GM19238 (cell line): ENCODE measurements around the gene CABP2.
"Not testable (repeated sequence)": the region's sequence is repeated elsewhere in the genome, so short reads cannot be mapped to it uniquely, and the experiment has no call there.

Source experiments
- DNase-seq: peaks from one replicate; pipeline ENCODE4 v3.0.0; 2011; ENCODE audit warnings: low spot score; ENCODE audit not compliant: insufficient read length

Gene CABP2

DNA sequence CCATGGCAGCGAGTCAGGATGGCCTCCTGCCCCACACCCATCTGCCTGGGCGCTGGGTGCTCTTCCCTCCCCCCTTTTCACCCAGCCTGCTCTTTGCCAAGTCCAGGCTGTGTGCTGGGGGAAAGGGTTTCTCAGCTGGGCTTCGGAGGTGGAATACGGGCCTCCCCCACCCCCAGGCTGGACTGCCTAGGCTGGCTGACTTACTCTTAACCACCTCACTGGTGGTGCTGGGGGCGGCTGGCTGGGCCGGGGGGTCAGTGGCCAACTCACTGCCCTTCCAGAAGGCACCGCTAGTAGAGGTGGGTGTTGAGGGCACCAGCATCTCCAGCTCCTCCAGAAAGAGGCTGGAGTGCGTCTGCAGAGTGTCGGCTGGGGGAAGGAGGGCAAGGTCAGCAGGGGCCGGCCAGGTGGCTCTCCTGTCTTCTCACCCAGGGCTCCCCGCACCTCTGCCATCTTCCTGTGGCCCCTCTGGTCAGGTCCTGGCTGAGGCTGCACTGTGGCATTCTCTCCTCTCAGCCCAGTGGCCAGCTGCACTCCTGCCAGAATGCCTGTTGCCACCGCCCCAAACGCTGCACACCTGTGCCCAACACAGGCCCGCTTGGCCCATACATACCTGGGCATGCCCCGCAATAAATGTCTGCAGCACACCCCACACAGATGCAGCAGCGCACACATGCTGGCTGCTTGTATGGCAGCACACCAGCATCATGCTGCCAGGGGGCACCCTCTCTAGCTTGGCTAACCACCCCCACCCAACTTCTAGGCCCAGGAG lies 27.8 kb downstream of the CABP2 start:
- DNase-seq: no peak

DNA sequence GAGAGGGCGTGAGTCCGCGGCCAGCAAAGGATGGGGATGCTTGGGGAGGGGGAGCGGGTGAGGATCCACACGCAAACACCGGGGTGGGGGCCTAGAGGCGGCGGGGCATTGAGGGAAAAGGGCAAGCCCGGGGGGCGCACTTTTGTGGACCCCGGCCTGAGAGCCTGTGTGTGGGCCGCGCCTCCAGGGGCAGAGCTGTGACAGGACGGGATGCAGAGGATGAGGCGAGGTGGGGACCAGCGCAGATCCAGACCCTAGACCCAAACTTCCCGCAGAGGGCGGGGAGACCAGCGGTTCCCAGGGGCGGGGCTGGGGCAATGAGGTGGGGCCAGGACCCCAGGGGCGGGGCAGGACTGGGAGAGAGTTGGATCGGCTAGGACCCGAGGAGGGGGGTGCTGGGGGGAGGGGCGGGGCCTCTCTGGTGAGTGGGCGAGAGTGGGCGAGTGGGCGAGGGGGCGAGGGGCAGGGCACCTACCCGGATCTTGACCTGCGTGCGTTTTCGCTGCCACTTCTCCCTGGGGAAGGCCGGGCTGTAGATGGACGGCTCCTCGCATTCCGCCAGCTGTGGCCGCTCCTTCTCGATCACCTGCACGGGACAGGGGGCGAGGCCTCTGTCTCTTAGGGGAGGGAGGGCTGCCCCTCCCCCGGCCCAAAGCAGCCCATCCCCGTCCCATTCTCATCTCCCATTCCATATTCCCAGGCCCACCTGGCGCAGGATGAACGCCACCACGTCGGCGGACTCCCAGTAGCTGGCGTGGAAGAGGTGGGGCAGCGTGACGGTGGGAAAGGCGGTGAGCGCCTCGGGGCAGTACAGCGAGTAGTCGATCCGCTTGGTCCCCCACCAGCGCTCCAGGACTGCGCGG lies 28.6 kb downstream of the CABP2 start:
- no peak for DNase-seq

DNA sequence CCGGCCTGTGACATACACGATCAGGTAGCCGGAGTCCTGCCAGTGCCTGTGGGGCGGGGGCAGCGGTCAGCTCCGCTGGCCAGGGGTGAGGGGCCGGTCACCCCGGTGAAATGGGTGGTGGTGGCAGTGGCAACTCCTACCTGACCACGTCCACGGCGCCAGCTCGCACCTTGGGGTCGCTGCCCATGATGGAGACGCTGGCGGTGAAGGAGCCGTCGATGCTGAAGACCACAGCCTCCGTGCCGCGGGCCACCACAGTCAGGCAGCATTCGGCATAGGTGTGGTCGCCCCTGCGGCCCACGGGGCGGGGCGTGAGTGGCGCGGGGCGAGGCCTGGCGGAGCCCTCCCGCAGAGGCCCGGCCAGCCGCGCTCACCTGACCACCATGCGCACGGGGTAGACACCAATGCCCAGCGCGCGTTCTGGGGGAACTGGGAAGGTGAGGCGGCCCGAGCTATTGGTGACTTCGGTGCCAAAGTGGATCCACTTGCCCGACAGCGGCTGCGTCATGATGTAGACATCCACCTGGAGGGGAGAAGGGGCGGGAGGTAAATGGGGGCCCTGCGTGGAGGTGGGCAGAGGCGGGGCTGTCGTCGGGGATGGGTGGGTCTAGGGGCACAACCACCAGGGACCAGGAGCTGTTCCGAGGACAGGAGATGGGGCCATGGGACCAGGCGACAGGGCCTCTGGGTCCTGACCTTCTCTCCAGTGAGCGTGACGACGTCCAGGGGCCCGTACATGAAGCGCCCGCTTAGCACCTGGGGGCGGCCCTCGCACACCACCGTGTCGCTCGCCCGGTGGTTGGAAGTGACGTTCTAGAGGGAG lies 29.5 kb downstream of the CABP2 start:
- DNase-seq: peak; percentile 0

DNA sequence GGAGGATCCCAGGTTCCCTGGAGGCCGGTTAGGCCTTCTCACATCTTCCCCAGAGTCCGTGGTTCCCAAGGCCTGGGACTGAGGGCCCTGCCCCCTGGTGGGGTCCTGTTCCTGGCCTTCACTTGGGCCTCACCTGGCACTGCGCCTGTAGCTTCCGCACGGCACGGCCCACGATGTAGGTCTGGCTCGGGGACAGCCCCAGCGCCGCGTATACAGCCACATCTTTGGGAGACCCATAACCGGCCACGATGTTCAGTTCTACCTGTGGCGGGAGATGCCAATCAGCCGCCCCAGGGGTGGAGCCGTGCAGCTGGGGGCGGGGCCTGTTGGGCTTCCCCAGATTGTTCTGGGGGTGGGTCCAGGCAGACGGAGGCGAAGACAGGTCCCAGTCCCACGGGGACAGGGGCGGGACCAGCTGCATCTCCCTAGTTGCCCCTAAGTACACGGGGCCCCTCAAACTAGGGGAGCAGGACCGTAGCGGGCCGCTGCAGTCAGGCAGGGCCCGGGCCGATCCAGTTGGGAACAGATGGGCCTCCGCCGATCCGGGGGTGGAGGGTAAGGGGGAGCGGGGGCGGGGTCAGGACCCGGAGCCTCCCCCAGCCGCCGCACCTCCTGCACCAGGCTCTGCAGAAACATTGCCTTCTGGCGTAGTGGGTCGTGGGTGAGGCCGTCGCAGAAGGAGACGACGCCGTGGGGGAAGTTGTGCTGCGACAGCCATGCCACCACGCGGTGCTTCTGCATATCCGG lies 30.3 kb downstream of the CABP2 start:
- no peak for DNase-seq

DNA sequence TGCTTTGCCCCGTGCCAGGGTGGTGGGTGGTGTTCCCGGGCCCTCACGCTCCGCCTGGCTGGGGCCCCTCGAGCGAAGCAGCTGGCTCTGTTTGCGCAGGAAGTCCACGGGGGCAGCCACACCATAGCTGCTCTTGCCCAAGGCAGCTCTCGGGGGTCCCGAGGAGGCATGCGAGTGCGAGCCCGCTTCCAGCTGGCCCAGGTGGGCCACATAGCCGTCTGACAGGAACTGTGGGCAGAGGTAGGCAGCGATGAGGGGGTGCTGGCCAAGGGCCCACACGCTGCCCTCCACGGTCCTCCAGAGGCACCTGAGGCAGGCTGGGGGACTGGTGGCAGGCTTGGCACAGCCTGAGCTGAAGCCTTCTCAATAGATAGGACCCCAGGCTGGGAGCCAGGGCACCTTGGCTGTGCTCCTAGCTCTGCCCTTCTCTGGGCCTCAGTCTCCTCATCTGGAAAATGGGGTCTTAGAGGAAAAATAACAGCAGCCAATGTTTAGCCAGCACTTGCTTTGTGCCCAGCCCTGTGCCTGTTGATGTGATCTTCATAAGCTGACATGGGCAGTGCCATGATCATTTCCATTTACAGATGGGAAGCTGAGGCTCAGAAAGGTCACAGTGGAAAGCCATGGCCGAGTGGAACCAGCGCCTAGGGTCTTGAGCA lies 31.0 kb downstream of the CABP2 start:
- no peak for DNase-seq

DNA sequence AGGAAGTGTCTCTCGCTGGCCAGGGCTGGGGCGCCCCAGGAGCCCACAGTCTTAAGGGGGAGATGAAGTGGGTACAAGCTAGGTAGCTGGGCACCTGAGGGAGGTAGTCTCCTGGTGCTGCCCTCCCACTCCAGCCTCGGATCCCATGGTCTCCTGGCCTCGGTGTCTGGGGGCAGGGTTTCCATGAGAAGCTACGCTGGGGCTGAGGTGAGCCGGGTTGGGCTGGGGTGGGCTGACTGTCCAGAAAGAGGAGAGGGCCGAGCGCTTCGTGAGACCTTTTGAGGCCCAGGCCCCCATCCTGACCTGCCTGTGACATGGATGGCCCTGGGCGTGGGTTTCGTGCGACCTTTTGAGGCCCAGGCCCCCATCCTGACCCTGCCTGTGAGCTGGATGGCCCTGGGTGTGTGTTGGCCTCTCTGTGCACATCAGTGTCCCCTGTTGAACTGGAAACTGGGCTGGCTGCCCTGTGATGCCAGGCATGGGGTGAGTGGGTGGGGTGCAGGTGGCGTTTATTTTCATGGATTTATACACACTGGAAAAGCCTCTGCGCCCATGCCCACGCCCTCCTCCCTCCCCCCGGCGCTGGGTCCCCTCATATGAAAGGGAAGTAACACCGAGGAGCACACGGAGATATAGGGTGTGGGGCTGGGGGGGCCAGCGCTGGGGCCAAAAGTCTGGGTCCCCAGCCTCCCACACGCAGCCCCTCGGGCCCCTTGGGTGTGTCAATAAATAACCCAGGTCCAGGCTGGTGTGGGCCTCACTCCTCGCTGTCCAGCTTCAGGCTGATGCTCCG lies 31.8 kb downstream of the CABP2 start:
- DNase-seq: no peak

DNA sequence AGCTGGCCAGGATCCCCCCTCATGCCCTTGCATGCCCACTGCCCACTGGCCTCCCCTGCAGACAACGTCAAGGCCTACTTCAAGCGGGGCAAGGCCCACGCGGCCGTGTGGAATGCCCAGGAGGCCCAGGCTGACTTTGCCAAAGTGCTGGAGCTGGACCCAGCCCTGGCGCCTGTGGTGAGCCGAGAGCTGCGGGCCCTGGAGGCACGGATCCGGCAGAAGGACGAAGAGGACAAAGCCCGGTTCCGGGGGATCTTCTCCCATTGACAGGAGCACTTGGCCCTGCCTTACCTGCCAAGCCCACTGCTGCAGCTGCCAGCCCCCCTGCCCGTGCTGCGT lies 32.5 kb downstream of the CABP2 start:
- no peak for DNase-seq

DNA sequence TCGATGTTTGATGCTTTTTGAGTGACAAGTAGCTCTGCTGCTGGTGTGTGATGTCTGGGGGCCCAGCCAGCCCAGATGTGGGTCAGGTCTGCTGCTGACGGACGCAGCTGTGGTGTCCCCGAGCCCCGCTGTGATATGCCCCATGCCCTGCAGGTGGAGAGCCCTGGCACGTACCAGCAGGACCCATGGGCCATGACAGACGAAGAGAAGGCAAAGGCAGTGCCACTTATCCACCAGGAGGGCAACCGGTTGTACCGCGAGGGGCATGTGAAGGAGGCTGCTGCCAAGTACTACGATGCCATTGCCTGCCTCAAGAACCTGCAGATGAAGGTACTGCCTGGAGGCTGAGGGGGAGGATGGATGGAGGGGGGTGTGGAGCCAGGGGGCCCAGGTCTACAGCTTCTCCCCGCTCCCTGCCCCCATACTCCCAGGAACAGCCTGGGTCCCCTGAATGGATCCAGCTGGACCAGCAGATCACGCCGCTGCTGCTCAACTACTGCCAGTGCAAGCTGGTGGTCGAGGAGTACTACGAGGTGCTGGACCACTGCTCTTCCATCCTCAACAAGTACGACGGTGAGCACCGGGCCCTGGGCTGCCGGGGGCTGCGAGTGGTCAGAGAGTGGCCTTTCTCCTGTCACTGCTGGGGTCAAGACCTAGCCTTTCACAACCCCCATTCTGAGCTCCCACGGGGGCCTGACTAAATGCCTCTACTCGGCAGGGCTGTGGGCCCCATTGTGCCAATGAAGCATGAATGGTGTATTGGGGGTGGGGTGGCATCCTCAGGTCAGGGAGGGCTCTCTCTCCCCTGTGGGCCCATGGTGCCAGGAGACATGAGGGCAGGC lies 33.1 kb downstream of the CABP2 start:
- no peak for DNase-seq

DNA sequence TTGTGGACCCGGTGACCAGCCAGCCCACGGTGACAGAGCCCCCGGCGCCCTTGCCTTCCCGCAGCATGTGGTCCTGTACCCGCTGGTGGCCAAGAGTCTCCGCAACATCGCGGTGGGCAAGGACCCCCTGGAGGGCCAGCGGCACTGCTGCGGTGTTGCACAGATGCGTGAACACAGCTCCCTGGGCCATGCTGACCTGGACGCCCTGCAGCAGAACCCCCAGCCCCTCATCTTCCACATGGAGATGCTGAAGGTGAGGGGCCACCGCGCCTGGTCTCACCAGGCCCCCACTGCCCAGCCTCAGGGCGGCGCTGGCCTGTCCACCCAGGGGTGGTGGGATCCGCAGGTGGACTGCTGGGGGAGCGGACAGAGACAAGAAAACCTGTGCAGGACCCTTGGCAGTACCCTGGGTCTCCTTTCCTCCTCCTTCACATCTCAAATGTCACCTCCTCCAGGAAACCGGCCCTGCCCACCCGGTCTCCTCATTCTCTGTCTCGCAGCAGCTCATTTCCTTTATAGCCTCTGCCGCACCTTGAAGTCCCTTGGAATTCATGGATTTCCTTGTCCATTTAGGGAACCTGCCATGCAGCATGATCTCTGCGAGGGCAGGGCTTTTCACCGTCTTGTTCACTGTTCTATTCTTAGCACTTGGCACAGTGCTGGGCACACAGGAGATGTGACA lies 33.9 kb downstream of the CABP2 start:
- DNase-seq: no peak

DNA sequence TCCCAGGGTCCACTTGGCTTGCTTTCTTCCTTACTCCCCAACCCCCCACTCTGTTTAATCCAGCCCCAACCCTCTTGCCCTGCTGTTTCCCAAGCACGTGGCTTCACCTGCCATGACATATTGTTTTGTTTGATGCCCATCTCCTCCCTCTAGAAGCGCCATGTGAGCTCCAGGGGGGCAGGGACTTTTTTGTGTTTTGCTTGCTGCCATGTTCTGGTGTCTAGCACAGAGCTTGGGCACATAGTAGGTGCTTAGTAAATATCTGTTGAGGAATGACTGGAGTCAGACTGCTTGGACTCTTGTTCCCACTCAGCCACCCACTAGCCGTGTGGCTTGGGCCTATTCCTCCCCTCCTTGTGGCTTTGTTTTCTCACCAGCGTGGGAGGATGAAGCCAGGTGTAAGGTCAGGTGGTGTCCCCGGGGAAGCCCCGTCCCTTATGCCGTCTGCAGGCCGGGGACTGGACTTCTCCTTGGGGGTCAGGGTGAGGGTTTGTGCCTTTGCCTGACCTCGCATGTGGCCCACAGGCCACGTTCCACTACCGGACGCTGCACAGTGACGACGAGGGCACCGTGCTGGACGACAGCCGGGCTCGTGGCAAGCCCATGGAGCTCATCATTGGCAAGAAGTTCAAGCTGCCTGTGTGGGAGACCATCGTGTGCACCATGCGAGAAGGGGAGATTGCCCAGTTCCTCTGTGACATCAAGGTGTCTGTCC lies 36.6 kb downstream of the CABP2 start:
- DNase-seq: peak; percentile 77

DNA sequence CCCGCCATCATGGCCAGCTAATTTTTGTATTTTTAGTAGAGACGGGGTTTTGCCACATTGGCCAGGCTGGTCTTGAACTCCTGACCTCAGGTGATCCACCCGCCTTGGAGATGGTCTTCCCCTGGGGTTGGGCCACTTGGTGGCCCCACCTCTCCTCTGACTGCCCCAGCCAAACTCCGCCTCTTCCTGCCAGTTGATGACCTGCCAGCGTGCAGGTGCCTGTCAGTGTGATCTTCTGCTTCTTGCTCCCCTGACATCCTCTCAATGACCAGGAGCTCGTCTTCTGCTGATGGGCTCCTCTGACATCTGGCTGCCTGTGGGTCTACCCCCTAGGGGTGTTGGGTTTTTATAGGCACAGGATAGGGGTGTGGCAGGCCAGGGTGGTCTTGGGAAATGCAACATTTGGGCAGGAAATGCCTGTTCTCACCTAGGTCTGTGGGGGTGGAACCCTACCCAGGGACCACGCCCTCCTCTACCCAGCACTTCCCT lies 37.3 kb downstream of the CABP2 start:
- not testable (repeated sequence) for DNase-seq

DNA sequence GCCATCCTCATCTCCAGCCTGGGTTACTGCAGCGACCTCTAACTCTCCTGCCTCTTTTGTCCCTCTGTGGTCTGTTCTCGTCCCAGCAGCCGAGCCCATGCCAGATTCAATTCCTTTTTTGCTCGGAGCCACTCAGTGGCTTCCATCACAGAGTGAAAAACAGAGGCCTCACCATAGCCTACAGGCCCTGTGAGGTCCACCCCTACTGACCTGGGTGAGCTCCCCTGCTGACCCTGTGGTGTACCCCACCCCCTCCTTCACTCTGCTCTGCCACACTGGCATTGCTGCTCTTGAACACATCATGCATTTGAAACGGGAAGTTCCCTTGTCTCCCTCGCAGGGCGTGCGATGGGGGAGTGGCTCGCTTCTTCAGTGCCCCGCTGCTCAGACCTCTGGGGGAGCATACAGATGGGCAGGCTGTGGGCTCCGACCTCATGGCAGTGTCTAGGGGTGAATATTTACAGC lies 38.4 kb downstream of the CABP2 start:
- DNase-seq: no peak

DNA sequence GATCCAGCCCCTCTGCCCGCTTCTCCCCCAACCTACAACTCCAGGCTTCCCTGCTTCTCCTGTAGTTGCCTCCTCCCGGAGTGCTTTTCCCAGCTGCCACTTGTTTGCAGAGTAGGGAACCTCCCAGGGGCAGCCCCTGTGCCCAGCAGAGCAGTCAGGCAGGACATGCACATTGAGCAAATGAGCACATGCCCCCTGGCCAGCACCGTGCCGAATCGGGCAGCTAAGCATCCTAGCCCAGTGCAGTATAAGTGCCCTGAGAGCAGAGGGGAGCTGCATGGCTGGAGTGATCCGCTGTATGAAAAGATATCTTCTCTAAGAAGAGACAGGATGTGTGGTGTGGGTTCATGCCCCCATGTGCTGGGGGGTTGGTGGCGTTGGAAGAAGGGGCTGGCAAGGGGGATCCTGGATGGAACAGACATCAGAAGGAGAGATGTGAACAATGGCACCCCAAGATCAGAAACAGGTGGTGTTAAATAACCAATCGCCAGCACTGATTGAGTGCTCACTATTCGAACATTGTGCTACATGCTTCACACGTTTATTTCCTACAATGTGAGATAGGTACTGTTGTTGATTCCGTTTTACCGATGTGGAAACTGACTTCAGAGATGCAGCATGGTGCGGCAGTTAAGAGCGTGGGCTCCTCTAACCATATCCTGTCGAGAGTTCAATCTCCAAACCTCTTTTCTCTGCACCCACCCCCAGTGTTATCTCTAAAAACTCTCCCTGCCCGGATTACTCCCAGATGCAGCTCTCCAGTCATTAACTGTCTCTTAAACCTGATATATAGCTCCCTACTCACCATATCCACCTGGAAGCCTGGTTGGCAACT lies 39.2 kb downstream of the CABP2 start:
- no peak for DNase-seq

DNA sequence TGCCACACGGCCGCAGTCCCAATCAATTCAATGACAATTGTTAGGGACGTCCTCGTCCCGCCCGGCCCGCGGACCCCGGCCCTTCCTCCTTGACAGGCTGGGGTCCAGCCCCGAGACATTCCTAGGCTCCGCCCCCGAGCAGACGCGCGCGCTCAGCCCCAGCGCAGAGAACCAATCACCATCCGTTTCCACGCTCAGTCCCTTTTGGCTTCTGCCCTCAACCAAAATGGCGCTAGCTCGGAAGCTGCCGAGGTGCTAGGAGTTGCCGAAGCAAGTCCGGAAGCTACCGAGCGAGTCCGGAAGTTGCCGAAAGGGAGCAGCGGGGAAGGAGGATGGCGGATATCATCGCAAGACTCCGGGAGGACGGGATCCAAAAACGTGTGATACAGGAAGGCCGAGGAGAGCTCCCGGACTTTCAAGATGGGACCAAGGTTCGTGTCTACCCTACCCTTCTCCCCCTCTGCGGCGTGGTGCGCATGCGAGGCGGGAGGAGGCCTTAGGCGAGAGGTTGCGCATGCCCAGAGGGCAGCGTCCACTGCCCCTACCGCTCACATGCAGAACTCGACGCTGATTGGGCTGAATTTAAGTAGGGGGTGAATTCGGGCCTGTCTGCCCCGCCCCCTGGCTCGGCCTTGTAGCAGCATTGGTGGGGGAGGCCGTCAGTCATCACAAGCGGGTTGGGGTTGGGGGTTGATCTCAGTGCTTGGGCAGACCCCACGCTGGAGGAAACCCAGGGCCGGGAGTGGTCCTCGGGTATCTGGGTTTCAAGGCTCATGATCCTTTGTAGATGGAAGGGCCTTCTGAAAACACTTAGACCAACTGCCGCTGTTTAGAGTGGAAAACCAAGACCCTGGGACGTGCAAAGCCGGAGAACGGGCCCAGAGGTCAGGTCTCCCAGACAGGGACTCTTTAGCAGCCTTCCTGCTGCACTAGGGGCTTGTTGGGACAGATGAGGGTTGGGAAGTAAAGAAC lies 40.1 kb downstream of the CABP2 start, which contains the start of gene AIP:
Gene AIP (plus strand): TSS at position 200 of the 972 bp plus-strand sequence. CDS start 133 bp downstream, at position 333.
- peak; percentile 99 for DNase-seq

DNA sequence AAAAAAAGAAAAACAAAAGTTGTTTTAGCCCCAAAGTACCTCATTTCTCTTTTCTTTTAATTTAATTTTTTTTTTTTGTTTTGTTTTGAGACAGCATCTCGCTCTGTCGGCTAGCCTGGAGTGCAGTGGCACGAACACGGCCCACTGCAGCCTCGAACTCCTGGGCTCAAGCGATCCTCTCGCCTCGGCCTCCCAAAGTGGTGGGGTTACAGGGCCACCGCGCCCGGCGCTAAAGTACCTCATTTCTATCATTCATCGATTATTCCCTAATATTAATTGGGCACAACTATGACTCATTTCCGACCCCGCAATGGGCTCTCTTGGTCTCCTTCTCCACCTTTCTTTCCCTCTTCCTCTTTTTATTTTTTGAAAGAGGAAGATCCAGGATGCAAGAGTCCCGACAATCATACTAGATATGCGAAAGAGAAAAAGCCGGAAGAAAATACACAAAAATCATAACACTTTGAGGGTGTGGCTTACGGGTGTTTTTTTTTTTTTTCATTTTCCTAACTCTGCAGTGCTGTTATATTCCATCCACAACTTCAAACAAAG lies 40.9 kb downstream of the CABP2 start:
- DNase-seq: no peak
